C4-2B (cell line): Measurements from ENCODE around the gene STC2.

Experiments used
- H3K27ac ChIP-seq: fragments of 450-650 bp; 2 replicates; pipeline ENCODE4 v1.5.1; 2017
- ZFX ChIP-seq: fragments of 450-650 bp; IDR thresholded peaks from 2 replicates; pipeline ENCODE4 v1.6.1; 2017
- TF ChIP-seq, protein P1 (sequence below): fragments of 450-650 bp; conservative IDR thresholded peaks from 2 replicates; pipeline ENCODE4 v1.5.1; 2017; ENCODE audit warnings: mild to moderate bottlenecking

The STC2 gene

DNA sequence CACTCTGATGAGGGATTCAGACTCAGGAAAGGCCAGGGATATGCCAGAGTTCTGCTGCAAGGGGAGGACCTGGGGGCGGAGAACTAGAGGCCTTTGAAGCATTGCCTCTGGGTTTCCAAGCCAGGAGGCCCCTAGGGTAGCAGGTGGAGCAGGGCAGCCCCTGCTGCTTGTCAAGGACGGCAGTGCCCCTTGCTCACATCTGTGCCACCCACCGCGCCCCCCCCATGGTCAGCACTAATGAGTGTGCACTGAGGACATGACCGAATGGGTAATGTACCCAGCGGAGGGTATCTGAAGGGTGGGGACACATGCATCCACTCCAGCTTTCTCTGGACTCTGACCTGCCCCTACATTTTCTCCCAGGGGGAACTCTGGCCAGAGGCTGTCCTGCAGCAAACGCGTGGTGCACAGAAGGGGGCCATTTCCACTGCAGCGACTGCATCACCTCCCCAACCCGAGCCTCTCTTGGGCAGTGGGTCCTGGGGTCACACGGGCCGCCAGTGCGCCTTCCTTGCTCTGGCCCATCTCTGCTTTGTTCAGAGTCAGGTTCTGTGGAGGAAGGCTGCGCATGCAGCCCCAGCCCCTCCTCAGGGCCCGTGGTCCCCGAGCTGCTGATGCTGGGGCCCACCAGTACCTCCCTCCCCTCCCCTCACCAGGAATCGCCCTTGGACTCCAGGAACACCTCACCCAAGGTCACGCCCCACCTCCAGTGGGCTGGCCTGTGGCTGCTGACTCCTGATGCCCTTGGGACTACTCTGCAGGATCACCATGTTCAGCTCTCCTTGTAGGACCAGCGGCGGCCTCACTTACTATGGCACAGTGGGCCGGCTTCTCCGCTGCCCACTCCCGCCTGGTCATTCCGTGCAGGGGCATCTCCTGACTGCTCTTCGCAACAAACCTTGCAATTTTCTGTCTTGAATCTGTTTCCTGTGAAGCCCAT, 31.2 kb downstream of the STC2 start:
- TF ChIP-seq, protein P1, sequence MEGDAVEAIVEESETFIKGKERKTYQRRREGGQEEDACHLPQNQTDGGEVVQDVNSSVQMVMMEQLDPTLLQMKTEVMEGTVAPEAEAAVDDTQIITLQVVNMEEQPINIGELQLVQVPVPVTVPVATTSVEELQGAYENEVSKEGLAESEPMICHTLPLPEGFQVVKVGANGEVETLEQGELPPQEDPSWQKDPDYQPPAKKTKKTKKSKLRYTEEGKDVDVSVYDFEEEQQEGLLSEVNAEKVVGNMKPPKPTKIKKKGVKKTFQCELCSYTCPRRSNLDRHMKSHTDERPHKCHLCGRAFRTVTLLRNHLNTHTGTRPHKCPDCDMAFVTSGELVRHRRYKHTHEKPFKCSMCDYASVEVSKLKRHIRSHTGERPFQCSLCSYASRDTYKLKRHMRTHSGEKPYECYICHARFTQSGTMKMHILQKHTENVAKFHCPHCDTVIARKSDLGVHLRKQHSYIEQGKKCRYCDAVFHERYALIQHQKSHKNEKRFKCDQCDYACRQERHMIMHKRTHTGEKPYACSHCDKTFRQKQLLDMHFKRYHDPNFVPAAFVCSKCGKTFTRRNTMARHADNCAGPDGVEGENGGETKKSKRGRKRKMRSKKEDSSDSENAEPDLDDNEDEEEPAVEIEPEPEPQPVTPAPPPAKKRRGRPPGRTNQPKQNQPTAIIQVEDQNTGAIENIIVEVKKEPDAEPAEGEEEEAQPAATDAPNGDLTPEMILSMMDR, result no peak
- no peak for TF ChIP-seq ZFX
- no peak overlapping the region for H3K27ac ChIP-seq

DNA sequence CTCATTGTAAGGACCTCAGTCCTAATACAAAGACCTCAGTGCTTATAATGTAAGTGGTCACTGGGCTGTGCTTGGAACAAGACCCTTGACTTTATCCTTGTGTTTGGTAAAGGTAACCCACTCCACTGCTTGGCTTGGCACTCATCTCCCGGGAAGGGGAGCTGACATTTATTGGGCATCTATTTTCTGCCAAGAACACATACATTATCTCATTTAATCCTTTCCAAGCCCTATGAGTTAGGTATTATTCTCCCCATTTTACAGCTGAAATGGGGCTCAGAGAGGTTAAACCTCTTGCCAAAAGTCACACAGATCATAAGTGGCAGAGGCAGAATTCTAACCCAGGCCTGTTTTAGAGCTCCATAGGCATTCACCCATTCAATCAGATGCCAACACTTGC, 32.4 kb downstream of the STC2 start:
- H3K27ac ChIP-seq, result no peak overlapping the region
- TF ChIP-seq, protein P1, result no peak

DNA sequence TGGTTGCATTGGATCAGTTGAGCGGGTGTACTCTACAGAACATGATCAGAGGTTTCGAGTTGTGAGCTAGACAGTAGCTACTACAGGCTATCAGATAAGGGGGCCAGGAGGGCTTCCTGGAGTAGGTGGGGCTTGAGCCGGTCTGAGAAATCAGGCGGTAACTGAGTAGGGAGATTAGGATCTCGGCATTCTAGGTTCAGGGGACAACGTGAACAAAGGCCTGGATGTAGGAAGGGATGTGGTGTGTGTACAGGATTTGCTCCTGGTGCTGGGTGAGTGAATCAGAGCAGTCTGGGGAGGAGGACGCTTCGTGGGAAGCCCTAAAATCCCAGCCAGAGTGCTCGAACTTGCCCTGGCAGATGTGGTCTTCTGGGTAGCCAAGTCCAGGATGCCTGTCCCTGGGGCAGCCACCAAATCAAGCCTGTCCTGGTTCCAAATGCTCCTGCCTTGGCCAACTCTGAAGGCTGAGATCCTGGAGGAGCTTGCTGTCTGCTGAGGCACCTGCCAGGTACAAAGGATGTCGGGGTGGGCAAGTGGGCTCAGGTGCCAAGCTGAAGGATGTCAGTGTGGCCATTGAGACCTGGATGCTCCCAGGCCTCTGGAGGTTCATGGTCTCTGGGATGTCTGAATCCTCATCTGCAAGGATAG, 33.4 kb downstream of the STC2 start:
- no peak for TF ChIP-seq ZFX
- TF ChIP-seq, protein P1, result no peak
- no peak overlapping the region; the same call in 1 of the 2 replicates for H3K27ac ChIP-seq

DNA sequence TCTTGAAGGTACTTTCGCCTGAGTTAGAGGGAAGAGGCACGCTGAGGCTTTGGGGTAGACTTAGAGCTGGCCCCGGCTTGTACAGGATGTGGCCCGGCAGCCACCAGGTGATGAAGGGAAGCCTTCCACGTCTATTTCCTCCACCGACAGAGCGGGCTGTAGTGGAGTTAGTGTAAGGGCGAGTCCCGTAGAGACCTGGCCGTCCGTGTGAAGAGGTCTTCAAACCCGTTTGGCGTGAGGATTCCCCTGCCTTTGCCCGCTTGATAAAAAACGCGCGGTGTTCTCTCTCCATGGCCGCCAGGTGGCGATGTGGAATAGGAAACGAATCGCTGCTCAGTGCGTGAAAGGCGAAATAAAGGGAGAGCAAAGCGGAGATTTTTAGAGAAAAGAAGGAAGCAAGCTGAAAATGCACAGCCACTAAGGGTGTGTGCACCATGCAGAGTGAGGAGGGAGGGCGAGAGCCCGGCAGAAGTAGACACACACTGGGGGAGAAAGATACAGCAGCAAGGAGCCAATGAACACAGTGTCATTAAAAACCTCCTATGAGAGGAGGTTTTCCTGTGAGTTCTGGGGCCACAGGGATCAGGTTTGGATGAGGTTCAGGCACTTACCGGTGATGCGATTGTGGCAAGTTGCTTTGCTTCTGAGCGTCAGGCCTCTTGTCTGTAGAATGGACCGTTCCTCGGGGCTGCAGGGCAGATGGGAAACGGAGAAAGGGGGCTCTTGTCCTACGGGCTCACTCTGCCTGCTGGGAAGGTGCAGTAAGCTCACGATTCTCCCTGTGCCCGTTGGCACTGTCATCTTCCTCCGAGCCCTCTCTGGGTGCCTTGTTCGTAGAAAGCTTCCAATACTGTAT, 34.2 kb downstream of the STC2 start:
- H3K27ac ChIP-seq, result no peak overlapping the region; the same call in 1 of the 2 replicates
- no peak for TF ChIP-seq ZFX
- TF ChIP-seq, protein P1, result peak; percentile 91

DNA sequence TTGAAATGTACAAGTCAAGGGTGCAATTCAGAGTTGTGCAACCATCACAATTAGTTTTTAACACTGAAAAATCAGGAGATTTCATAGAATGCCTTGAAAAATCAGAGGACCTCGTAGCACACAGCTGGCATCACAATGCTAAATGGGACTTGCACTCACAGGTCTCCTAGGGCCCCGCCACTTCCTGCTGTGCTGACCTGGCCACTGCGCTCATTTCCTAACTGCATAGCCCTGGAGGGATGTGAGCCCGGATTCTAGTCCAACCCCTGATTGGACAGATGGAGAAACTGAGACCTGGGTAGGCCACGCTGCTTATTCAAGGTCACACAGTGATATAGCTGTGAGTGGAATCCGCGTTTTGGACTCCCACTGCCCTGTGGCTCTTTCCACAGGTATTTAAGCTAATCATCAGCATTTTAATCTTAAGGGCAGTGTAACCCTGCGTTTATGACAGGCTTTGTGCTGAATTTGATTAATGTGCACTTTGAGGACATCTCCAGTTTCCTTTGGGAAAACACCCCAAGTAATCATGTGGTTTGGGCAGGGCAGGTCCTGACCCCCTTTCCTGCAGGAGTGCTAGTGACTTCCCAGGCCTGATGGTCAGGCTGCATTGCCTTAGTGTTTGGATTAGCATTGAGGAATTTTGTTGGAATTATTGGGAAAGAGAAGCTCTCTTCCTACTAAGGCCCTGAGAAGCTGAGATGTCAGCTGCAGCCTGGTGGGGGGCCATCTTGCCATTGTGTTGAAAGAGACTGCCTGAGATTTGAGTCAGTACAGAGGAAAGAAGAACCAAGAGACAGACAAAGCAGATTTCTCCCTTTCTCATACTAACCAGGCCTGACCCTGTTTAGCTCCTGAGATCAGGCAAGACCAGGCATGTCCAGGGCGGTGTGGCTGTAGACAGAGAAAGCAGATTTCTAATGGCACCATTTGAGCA, 36.2 kb downstream of the STC2 start:
- H3K27ac ChIP-seq, result no peak overlapping the region
- TF ChIP-seq, protein P1, result no peak
- TF ChIP-seq ZFX, result no peak

DNA sequence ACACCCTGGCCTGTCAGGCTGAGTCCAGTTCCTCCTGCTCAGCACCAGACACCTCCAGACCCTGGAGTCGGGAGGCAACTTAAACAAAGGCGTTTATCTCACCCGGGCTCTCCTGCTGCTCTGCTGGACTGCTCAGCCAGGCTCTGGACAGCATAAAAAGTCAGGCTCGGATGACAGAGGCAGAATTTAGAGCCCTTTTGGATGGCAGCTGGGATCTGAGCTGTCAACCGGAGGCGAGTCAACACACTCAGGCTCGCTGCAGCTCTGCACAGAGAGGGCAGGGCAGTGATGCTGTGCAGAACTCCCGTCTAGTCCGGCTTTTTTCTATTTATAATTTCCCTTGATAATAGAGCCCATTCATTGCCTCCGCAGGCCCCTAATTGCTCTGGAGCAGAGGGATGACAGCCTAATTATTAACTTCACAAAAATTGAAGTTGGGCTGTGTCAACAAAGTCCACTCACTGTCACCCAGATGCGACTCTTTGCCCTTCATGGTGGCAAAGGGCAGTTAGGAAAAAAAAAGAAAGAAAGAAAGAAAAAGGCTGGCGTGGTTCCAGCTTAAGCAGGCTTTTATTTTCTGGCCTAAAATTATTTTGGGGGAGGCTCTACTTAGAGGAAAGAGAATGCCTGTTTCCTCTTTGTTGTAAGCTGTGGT, 37.6 kb downstream of the STC2 start:
- no peak overlapping the region for H3K27ac ChIP-seq
- TF ChIP-seq, protein P1, result no peak
- no peak for TF ChIP-seq ZFX
